ENCODE measurements around the gene WFS1. TPM values are rescaled to one million over a fixed set of nuclear protein-coding genes. Genes with fewer than 3 reads are reported as not detected.

The WFS1 gene
- total RNA-seq, 4 donors from 2014 or later = 62.3 to 159 (median 104) TPM

GRCh38 chr4:6239968-6240367, 29.7 kb upstream of the WFS1 start:
- H3K27me3 ChIP-seq = peaks cover 0 to 51% (median under 1%) of the 10 kb centered on the region in 4 donors
- H3K36me3 ChIP-seq = no peaks in the 10 kb centered on the region
- no peak overlapping the region for H3K4me3 ChIP-seq
- no peaks in the 10 kb centered on the region for H3K4me1 ChIP-seq
- 81% methylated on average over 8 of the region's 11 CpGs for WGBS
- H3K27ac ChIP-seq (replicated peaks in 1 of 4) = no peak overlapping the region
- intact Hi-C loops (cut with DNase I) = no loop called here
- TF ChIP-seq, protein P1, sequence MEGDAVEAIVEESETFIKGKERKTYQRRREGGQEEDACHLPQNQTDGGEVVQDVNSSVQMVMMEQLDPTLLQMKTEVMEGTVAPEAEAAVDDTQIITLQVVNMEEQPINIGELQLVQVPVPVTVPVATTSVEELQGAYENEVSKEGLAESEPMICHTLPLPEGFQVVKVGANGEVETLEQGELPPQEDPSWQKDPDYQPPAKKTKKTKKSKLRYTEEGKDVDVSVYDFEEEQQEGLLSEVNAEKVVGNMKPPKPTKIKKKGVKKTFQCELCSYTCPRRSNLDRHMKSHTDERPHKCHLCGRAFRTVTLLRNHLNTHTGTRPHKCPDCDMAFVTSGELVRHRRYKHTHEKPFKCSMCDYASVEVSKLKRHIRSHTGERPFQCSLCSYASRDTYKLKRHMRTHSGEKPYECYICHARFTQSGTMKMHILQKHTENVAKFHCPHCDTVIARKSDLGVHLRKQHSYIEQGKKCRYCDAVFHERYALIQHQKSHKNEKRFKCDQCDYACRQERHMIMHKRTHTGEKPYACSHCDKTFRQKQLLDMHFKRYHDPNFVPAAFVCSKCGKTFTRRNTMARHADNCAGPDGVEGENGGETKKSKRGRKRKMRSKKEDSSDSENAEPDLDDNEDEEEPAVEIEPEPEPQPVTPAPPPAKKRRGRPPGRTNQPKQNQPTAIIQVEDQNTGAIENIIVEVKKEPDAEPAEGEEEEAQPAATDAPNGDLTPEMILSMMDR (IDR thresholded peaks at IDR 0.05) = no peak
- TF ChIP-seq POLR2AphosphoS5 (IDR thresholded peaks at IDR 0.05) (no peak), POLR2A (IDR thresholded peaks at IDR 0.05; ENCODE audit: low read depth) (no peak), EP300 (IDR thresholded peaks at IDR 0.05) (no peak)
- H3K9me3 ChIP-seq = peaks cover 0 to 11% (median 8%) of the 10 kb centered on the region in 4 donors
- DNase-seq (ENCODE audit: extremely low spot score) = no peak

DNA sequence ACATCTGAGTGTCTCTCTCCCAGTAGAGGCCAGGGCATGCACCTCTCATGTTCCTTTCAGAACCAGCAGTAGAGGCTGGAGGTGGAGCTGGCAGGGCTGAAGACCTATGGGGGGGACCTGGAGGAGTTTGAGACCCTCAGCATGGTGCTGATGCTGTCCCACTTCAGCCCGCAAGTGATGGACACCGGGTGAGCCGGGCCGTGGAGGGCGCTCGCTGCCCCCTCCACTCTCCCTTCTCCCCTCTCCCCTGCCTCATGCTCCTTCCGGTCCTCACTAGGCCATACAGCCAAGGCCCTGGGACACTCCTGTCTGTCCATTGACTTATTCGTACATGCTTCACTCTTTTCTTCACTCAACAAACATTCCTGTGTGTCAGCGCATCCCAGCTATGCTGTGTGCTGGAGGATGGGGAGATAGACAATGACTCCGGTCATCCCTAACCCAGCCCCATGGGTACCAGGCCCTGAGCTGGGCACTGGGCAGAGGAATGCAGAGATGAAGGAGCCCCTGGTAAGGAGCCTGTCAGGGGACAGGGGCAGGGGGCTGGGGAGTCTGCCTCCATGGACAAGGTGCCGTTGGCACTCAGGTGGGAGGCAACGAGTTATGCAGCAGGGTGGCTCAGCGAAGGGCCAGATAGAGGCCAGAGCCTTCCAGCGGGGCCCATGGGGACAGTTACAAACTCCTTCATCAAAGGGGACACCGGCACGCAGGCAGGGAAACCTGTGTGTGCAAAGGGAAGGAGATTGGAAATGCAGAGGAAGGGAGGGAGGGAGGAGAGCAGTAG, 28.4 kb upstream of the WFS1 start:
- H3K4me3 ChIP-seq = no peak overlapping the region
- H3K36me3 ChIP-seq = no peaks in the 10 kb centered on the region
- peaks cover 0 to 17% (median 11%) of the 10 kb centered on the region in 4 donors for H3K9me3 ChIP-seq
- no peak for DNase-seq (ENCODE audit: extremely low spot score)
- H3K27me3 ChIP-seq = peaks cover 0 to 59% (median 9%) of the 10 kb centered on the region in 4 donors
- 86% methylated on average over 16 of the region's 16 CpGs for WGBS
- TF ChIP-seq, protein P1 (IDR thresholded peaks at IDR 0.05) = no peak
- no peak for TF ChIP-seq POLR2A (IDR thresholded peaks at IDR 0.05; ENCODE audit: low read depth)
- no peak for TF ChIP-seq POLR2AphosphoS5 (IDR thresholded peaks at IDR 0.05)
- TF ChIP-seq EP300 (IDR thresholded peaks at IDR 0.05) = no peak
- intact Hi-C loops (cut with DNase I) = no loop called here
- no peak overlapping the region for H3K27ac ChIP-seq (replicated peaks in 1 of 4)
- peaks cover 5 to 10% (median 8%) of the 10 kb centered on the region in 4 donors for H3K4me1 ChIP-seq

- TF ChIP-seq POLR2AphosphoS5 (IDR thresholded peaks at IDR 0.05) = no peak
- TF ChIP-seq, protein P1 (IDR thresholded peaks at IDR 0.05) = no peak
- TF ChIP-seq POLR2A (IDR thresholded peaks at IDR 0.05; ENCODE audit: low read depth) = no peak
- no peak for TF ChIP-seq EP300 (IDR thresholded peaks at IDR 0.05)
- 76% methylated on average over 8 of the region's 12 CpGs for WGBS
- intact Hi-C loops (cut with DNase I) = no loop called here
- H3K4me3 ChIP-seq = no peak overlapping the region
- H3K9me3 ChIP-seq = peaks cover 0 to 17% (median 11%) of the 10 kb centered on the region in 4 donors
- peaks cover 0 to 65% (median 9%) of the 10 kb centered on the region in 4 donors for H3K27me3 ChIP-seq
- peaks cover 5 to 10% (median 8%) of the 10 kb centered on the region in 4 donors for H3K4me1 ChIP-seq
- no peaks in the 10 kb centered on the region for H3K36me3 ChIP-seq
- no peak overlapping the region for H3K27ac ChIP-seq (replicated peaks in 1 of 4)
- no peak for DNase-seq (ENCODE audit: extremely low spot score)
Measured at GRCh38 chr4:6242271-6243029, 27.2 kb upstream of the WFS1 start.

- 14% methylated on average over 52 of the region's 67 CpGs for WGBS
- intact Hi-C loops (cut with DNase I) = no loop called here
- TF ChIP-seq, protein P1 (IDR thresholded peaks at IDR 0.05) = no peak
- TF ChIP-seq POLR2AphosphoS5 (IDR thresholded peaks at IDR 0.05) (no peak), EP300 (IDR thresholded peaks at IDR 0.05) (no peak), POLR2A (IDR thresholded peaks at IDR 0.05; ENCODE audit: low read depth) (no peak)
- H3K36me3 ChIP-seq = no peaks in the 10 kb centered on the region
- H3K4me1 ChIP-seq = peaks cover 5 to 12% (median 8%) of the 10 kb centered on the region in 4 donors
- H3K27ac ChIP-seq (replicated peaks in 1 of 4) = no peak overlapping the region
- peaks cover 0 to 17% (median 11%) of the 10 kb centered on the region in 4 donors for H3K9me3 ChIP-seq
- peaks cover 0 to 81% (median 12%) of the 10 kb centered on the region in 4 donors for H3K27me3 ChIP-seq
- H3K4me3 ChIP-seq = peak overlapping the region; percentile 37 to 54 (median 43)
- no peak for DNase-seq (ENCODE audit: extremely low spot score)
Measured at GRCh38 chr4:6245246-6246169, 24.1 kb upstream of the WFS1 start.

Measured in esophagus muscularis mucosa (tissue), 4 donors.